GM19193 (cell line): ENCODE data around the gene TERT.

ENCODE experiments used
- POLR2A ChIP-seq: IDR thresholded peaks from 4 replicates; pipeline ENCODE4 v1.6.1; 2011; ENCODE audit not compliant: insufficient read depth, insufficient read length; ENCODE audit errors: extremely low read depth

The TERT gene

GRCh38 chr5:1240496-1241260, 54.2 kb downstream of the TERT start:
- TF ChIP-seq POLR2A, result no peak

- TF ChIP-seq POLR2A, result no peak
Observed at GRCh38 chr5:1239505-1240251, 55.2 kb downstream of the TERT start.

- TF ChIP-seq POLR2A, result no peak
Observed at GRCh38 chr5:1235838-1236237, 59.0 kb downstream of the TERT start.

GRCh38 chr5:1235379-1235778, 59.5 kb downstream of the TERT start:
- no peak for TF ChIP-seq POLR2A

GRCh38 chr5:1232780-1233179, 62.1 kb downstream of the TERT start:
- no peak for TF ChIP-seq POLR2A

- no peak for TF ChIP-seq POLR2A
Observed at GRCh38 chr5:1231354-1231905, 63.4 kb downstream of the TERT start.

GRCh38 chr5:1230551-1230950, 64.3 kb downstream of the TERT start:
- TF ChIP-seq POLR2A, result no peak

- TF ChIP-seq POLR2A, result no peak
Observed at GRCh38 chr5:1229822-1230221, 65.0 kb downstream of the TERT start.

- no peak for TF ChIP-seq POLR2A
Observed at GRCh38 chr5:1228120-1228519, 66.7 kb downstream of the TERT start.

- no peak for TF ChIP-seq POLR2A
Observed at GRCh38 chr5:1227667-1228066, 67.2 kb downstream of the TERT start.

- TF ChIP-seq POLR2A, result no peak
Observed at GRCh38 chr5:1226839-1227581, 67.9 kb downstream of the TERT start.

GRCh38 chr5:1226231-1226630, 68.6 kb downstream of the TERT start:
- TF ChIP-seq POLR2A, result no peak

GRCh38 chr5:1225081-1225480, 69.8 kb downstream of the TERT start, which contains the start of gene SLC6A18:
Gene SLC6A18 (plus strand): TSS chr5:1225381. CDS start chr5:1225478, 97 bp downstream.
- no peak for TF ChIP-seq POLR2A

- no peak for TF ChIP-seq POLR2A
Observed at GRCh38 chr5:1224631-1225030, 70.2 kb downstream of the TERT start.

GRCh38 chr5:1223278-1223670, 71.6 kb downstream of the TERT start:
- no peak for TF ChIP-seq POLR2A
